Subcutaneous abdominal adipose tissue (tissue), 5 donors: ENCODE results near the gene TIMM44.

ENCODE experiments used
- H3K27ac ChIP-seq: one replicate; pipeline ENCODE4 v1.7.0; 2013; ENCODE audit warnings: low read depth, mild to moderate bottlenecking, inconsistent platforms, low read length, moderate library complexity
- H3K27me3 ChIP-seq, 5 donors: one replicate each; pipeline ENCODE4 v1.7.0; 2013; ENCODE audit warnings: low read length in 5 of 5, inconsistent platforms in 1 of 5; ENCODE audit not compliant: control insufficient read depth in 5 of 5, insufficient read depth in 4 of 5
- H3K36me3 ChIP-seq, 5 donors: one replicate each; pipeline ENCODE4 v1.7.0; 2013; ENCODE audit warnings: low read length in 5 of 5; ENCODE audit not compliant: control insufficient read depth in 5 of 5, insufficient read depth in 5 of 5
- H3K4me1 ChIP-seq, 5 donors: one replicate each; pipeline ENCODE4 v1.7.0; 2013; ENCODE audit warnings: low read length in 5 of 5, mild to moderate bottlenecking in 3 of 5, moderate library complexity in 1 of 5; ENCODE audit not compliant: control insufficient read depth in 5 of 5, insufficient read depth in 5 of 5
- H3K4me3 ChIP-seq, 5 donors: one replicate each; pipeline ENCODE4 v1.7.0; 2013; ENCODE audit warnings: low read length in 5 of 5, low read depth in 1 of 5
- H3K9ac ChIP-seq, 5 donors: one replicate each; pipeline ENCODE4 v1.7.0; 2013; ENCODE audit warnings: low read length in 5 of 5, mild to moderate bottlenecking in 4 of 5, moderate library complexity in 3 of 5
- H3K9me3 ChIP-seq, 5 donors: one replicate each; pipeline ENCODE4 v1.7.0; 2013; ENCODE audit warnings: low read length in 5 of 5; ENCODE audit not compliant: control insufficient read depth in 5 of 5
- donor health status: healthy.
- donor health status: healthy.
- donor health status: healthy.
- donor health status: healthy.
- donor health status: healthy.

The TIMM44 gene

DNA sequence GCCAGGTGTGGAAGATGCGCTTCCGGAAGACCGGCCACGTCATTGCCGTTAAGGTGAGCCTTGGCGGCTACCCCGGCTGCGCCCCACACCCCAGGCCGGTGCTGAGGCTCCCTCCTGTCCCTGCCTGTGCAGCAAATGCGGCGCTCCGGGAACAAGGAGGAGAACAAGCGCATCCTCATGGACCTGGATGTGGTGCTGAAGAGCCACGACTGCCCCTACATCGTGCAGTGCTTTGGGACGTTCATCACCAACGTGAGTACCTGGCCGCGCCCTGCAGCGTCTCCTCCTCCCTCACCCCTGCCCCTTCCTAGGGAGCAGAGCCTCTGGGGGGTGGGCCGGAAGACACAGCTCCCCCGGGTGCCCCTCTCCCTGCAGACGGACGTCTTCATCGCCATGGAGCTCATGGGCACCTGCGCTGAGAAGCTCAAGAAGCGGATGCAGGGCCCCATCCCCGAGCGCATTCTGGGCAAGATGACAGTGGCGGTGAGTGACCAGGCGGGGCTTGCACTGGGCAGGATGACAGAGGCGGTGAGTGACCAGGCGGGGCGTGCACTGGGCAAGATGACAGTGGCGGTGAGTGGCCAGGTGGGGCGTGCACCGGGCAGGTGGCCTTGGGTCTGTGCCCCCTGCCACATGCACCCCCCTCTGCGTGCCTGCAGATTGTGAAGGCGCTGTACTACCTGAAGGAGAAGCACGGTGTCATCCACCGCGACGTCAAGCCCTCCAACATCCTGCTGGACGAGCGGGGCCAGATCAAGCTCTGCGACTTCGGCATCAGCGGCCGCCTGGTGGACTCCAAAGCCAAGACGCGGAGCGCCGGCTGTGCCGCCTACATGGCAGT is 32.9 kb downstream of the TIMM44 start:
- H3K9ac ChIP-seq = no peak overlapping the region

DNA sequence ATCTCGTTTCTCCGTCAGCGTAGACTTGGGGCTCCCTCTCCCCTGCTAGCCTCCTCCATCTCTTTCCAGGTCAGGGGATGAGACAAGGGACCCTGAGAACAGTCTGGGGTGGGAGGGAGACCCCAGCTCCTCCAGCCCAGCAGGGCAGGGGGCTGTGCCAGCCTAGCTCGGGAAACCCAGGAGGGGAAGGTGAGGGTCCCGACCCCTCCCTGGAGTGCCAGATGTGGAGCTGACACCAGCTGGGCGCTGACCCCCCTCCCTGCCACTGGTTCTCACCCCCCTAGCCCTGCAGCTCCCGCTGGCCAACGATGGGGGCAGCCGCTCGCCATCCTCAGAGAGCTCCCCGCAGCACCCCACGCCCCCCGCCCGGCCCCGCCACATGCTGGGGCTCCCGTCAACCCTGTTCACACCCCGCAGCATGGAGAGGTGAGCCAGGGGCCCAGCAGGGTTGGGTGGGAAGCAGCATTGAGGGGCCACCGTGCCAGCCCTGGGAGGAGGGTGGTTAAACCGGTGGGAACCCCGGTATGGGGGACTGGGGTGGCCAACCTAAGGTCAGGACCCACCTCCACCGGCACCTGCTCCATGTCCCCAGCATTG is 33.9 kb downstream of the TIMM44 start:
- Histone ChIP-seq H3K9me3 (no peaks in the 10 kb centered on the region), H3K36me3 (peaks cover 0 to 64% (median 46%) of the 10 kb centered on the region in 5 donors), H3K27me3 (peaks cover 0 to 2% (median 1%) of the 10 kb centered on the region in 5 donors), H3K27ac (no peak overlapping the region), H3K4me3 (no peak overlapping the region), H3K9ac (no peak overlapping the region), H3K4me1 (peaks cover 6 to 21% (median 21%) of the 10 kb centered on the region in 5 donors)

More for the DNA sequence above, 32.9 kb downstream of the TIMM44 start:
- Histone ChIP-seq H3K9me3 (no peaks in the 10 kb centered on the region), H3K27ac (no peak overlapping the region), H3K4me1 (peaks cover 0 to 12% (median 12%) of the 10 kb centered on the region in 5 donors), H3K27me3 (peaks cover 7 to 10% (median 8%) of the 10 kb centered on the region in 5 donors), H3K36me3 (peaks cover 0 to 64% (median 46%) of the 10 kb centered on the region in 5 donors), H3K4me3 (no peak overlapping the region)

DNA sequence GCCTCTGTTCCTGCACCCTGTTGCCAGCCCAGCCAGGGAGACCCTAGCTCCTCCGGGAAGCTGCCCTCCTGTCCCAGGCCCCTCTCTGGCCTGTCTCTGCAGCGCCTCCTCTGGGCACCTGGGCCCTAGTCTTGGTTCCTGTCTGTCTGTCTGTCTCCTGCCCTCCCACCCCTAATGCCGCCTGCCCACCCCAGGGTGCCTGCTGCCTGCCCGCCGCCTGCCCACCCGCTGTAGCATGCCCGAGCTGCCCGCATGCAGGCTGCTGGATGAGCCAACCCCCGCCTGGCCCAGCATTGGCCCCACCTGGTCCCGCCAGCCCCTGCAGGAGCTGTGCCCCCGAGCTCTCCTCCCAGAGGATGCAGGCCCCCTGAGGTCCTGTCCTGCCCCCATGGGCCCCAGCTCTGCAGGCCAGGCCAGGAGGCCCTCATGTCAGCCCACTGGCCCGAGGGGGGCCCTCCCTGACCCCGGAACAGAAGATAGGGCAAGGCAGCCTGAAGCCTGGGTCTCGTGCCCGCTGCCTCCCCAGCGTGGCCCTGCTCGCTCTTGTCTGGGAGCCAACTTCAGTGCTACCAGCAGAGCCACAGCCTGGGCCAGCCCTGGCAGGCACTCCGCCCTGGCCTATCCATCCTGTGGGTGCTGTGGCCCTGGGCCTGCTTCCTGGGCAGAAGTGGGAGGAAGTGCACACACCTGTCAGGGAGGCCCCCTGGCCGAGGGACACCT is 34.6 kb downstream of the TIMM44 start:
- Histone ChIP-seq H3K9ac (no peak overlapping the region), H3K27me3 (no peaks in the 10 kb centered on the region), H3K27ac (no peak overlapping the region), H3K9me3 (no peaks in the 10 kb centered on the region), H3K36me3 (peaks cover 0 to 64% (median 46%) of the 10 kb centered on the region in 5 donors), H3K4me3 (no peak overlapping the region), H3K4me1 (peaks cover 6 to 26% (median 26%) of the 10 kb centered on the region in 5 donors)

DNA sequence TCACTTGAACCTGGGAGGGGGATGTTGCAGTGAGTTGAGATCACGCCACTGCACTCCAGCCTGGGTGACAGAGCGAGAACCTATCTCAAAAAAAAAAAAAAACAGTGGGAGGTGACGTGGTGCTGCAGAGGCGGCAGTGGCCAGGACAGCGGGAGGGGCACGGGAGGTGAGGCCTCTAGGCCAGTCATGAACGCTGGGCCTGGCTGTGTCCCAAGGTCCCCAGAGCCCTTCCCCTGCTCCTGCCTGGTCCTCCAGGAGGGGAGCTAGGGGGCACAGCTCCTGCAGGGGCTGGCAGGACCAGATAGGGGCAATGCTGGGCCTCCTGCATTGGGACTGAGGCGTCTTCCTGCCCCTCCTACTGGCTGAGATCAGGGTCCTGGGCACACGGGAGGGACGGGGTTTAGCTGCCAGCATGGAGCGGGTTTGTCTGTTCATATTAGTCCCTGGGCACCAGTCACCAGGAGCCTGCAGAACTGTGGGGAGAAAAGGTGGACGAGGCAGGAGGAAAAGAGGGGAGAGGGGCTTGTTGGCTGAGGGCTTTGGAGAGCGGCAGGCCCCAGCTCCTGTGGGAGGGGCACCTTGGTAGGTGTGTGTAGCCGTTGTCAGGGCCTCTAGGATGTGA is 35.3 kb downstream of the TIMM44 start:
- H3K36me3 ChIP-seq = peaks cover 0 to 61% (median 46%) of the 10 kb centered on the region in 5 donors

DNA sequence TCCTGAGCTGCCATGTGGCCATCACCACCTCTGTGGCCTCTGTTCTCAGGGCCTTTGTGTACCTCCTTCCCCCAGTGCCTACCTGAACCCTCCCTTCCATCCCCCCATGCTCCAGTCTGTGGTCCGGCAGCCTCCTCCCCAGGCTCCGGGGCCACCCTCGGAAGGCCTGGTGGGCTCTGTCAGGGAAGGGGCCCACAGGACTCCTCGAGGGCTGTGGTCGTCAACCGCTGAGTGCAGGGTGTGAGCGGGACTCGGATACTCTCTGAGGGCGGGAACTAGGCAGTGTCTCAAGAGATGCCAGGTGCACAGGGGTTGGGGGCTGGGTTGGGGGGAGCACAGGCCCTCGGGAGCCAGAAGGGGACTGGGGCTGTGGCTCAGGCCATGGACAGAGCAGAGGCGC is 35.9 kb downstream of the TIMM44 start:
- H3K36me3 ChIP-seq = peaks cover 0 to 55% (median 42%) of the 10 kb centered on the region in 5 donors
- H3K27ac ChIP-seq = no peak overlapping the region
- peaks cover 8 to 34% (median 33%) of the 10 kb centered on the region in 5 donors for H3K4me1 ChIP-seq

More for the DNA sequence above, 35.3 kb downstream of the TIMM44 start:
- no peaks in the 10 kb centered on the region for H3K27me3 ChIP-seq
- no peak overlapping the region for H3K27ac ChIP-seq
- H3K9ac ChIP-seq = no peak overlapping the region
- no peaks in the 10 kb centered on the region for H3K9me3 ChIP-seq
- no peak overlapping the region for H3K4me3 ChIP-seq
- H3K4me1 ChIP-seq = peaks cover 8 to 28% (median 27%) of the 10 kb centered on the region in 5 donors

DNA sequence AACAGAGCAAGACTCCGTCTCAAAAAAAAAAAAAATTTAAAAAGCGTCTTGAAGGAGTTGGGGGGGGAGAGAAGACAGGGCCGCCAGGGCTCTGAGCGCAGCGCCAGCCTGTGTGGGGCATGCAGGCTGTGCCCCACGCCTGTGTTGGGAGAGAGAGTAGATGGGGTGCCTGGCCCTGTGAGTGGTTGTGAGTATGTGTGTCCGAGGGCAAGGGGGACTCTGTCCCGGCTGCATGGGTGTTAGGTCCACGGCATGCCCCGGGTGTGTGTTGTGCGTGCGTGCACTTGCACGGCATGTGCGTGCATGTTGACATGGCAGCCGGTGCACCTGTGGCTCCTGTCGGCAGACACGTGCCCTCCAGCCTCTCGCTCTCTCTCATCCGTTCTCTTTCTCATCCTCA is 36.3 kb downstream of the TIMM44 start:
- no peak overlapping the region for H3K27ac ChIP-seq
- H3K4me1 ChIP-seq = peaks cover 8 to 36% (median 35%) of the 10 kb centered on the region in 5 donors
- peaks cover 0 to 51% (median 39%) of the 10 kb centered on the region in 5 donors for H3K36me3 ChIP-seq

More for the DNA sequence above, 35.9 kb downstream of the TIMM44 start:
- Histone ChIP-seq H3K4me3 (no peak overlapping the region), H3K9ac (no peak overlapping the region), H3K27me3 (no peaks in the 10 kb centered on the region), H3K9me3 (no peaks in the 10 kb centered on the region)

DNA sequence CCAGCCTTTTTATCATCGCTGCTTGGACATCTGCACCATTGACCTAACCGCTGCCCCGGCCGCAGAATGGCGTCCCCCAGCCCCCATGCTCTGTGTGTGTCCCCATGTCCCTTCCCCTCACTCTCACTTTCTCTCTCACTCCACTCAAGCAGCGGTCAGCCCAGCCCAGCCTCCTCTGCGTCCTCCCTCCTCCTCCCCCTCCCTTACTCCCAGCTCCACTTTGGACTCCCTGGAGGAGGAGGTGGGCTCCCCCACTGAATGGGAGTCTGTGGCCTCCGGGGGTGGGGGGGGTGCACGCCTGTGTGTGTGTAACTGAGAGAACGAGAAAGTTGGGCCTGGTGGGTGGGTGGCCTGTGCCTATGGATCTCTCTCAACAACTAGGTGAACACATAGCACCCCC is 37.6 kb downstream of the TIMM44 start:
- peak overlapping the region in 1 of 5 donors; percentile 91 for H3K9ac ChIP-seq
- peaks cover 0 to 39% (median 27%) of the 10 kb centered on the region in 5 donors for H3K36me3 ChIP-seq
- no peak overlapping the region for H3K4me3 ChIP-seq
- H3K9me3 ChIP-seq = no peaks in the 10 kb centered on the region
- H3K27ac ChIP-seq = no peak overlapping the region
- no peaks in the 10 kb centered on the region for H3K27me3 ChIP-seq
- H3K4me1 ChIP-seq = peaks cover 8 to 36% (median 35%) of the 10 kb centered on the region in 5 donors

More for the DNA sequence above, 36.3 kb downstream of the TIMM44 start:
- H3K27me3 ChIP-seq = no peaks in the 10 kb centered on the region
- no peak overlapping the region for H3K4me3 ChIP-seq
- H3K9me3 ChIP-seq = no peaks in the 10 kb centered on the region
- no peak overlapping the region for H3K9ac ChIP-seq

DNA sequence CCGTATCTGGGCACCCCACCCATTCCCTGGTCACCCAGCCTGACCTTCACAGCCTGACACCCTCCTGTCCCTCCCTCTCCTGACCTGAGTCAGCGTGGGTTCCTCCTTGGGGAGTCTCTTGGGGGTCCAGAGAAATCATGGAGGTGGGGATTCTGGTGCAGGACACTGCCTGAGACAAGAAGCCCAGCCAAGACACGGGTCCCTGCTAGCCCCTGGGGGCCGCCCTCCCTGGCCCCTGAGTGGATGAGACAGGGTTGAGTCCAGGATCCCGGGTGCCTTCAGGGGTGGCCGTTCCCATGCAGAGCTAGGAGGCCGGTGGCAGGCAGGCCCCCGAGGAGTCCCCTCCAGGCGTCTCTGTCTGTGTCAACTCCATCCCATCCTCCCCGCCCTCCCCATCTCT is 38.2 kb downstream of the TIMM44 start:
- Histone ChIP-seq H3K36me3 (peaks cover 0 to 33% (median 21%) of the 10 kb centered on the region in 5 donors), H3K4me1 (peaks cover 8 to 36% (median 35%) of the 10 kb centered on the region in 5 donors), H3K9ac (peak overlapping the region in 4 of 5 donors; percentile 46 to 91 (median 72)), H3K27me3 (peaks cover 0 to 2% (median 0%) of the 10 kb centered on the region in 5 donors), H3K4me3 (peak overlapping the region in 3 of 5 donors; percentile 80 to 94 (median 84)), H3K27ac (no peak overlapping the region), H3K9me3 (no peaks in the 10 kb centered on the region)
